Measurements from ENCODE around the gene KSR2.

The KSR2 gene

DNA sequence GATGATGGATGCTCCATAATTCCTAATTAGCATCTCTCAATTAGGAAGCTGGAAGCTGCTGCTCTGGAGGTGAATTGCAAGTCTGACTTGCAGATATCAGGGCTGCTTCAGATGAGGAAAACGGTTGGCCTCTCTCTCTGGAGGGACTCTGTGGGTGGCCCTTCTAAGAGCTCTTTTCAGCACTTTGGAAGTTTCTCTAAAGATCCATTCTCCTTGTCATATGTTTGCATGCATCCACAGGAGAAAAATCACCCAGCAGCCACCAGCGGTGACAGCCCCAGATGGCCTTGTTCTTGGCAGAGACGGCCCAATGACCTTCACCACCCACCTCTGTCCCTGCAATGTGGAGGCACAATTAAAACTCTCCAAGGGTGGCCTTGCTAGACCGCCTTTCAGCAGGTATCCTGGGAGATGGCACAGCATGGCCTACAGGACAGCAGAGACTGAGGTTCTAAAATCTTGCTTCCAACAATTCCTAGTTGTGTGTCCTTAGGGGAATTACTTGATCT, 42.3 kb downstream of the KSR2 start:
- TF ChIP-seq, protein P1, sequence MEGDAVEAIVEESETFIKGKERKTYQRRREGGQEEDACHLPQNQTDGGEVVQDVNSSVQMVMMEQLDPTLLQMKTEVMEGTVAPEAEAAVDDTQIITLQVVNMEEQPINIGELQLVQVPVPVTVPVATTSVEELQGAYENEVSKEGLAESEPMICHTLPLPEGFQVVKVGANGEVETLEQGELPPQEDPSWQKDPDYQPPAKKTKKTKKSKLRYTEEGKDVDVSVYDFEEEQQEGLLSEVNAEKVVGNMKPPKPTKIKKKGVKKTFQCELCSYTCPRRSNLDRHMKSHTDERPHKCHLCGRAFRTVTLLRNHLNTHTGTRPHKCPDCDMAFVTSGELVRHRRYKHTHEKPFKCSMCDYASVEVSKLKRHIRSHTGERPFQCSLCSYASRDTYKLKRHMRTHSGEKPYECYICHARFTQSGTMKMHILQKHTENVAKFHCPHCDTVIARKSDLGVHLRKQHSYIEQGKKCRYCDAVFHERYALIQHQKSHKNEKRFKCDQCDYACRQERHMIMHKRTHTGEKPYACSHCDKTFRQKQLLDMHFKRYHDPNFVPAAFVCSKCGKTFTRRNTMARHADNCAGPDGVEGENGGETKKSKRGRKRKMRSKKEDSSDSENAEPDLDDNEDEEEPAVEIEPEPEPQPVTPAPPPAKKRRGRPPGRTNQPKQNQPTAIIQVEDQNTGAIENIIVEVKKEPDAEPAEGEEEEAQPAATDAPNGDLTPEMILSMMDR (conservative IDR thresholded peaks at IDR 0.05; ENCODE audit: low read length), result no peak
- no peak overlapping the region for H3K4me3 ChIP-seq (ENCODE audit: low read length)
- no peak for DNase-seq (ENCODE audit: low read depth)

DNA sequence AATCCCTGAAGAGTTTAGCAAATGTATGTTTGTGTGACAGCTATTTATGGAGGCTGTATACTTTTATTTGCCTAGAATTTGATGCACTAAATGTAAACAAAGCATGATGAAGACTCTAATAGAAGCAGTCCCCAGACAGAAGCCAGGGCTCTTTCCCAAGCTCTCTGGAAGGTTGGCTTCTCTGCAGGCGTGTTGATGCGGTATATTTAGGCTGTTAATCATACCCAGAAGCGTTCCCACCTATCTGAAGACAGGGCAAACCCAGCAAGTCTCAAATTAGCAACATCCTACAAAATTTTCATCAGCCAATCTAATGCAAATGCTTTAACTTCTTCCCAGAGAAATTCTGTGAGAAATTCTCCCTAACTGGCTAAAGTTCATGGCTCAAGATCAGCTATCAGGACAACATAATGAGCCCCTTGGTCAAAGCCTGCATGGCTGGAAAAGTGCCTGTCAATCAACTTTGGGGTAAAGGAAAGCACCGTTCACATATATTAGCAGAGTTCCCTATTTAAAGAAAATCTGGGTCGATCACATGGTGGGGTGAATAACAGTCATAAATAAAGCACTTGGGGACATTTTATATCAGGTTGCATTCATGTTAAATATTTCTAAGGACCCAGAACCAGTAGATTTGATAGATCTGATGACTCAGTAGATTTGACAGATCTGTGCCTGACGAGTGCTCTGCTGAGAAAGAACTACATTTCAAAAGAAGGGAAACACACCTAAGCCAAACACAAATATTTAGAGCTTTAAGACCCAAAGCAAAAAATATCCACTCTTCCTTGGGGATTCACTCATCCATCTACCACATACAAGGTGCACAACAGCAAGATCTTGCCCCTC, 46.6 kb downstream of the KSR2 start:
- TF ChIP-seq, protein P1 (conservative IDR thresholded peaks at IDR 0.05; ENCODE audit: low read length), result no peak
- no peak overlapping the region for H3K4me3 ChIP-seq (ENCODE audit: low read length)
- no peak for DNase-seq (ENCODE audit: low read depth)

DNA sequence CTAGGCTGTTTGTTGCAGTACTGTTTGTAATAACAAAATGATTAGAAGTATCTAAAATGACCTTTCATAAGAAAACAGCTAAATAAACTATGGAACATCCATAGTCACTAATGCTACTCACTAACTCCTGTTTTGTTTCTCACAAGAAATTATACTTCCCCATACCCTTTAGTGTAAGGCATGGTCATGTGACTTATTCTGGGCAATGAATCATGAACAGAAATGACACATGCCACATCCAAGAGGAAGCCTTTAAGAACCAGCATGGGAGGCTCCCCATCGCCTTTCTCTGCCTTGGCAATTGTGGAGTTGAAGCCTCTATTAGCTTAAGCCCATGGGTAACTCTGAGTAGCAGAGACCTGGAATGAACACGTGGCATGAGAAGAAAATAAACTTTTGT, 49.3 kb downstream of the KSR2 start:
- TF ChIP-seq, protein P1 (conservative IDR thresholded peaks at IDR 0.05; ENCODE audit: low read length), result no peak
- DNase-seq (ENCODE audit: low read depth), result no peak
- H3K4me3 ChIP-seq (ENCODE audit: low read length), result no peak overlapping the region

DNA sequence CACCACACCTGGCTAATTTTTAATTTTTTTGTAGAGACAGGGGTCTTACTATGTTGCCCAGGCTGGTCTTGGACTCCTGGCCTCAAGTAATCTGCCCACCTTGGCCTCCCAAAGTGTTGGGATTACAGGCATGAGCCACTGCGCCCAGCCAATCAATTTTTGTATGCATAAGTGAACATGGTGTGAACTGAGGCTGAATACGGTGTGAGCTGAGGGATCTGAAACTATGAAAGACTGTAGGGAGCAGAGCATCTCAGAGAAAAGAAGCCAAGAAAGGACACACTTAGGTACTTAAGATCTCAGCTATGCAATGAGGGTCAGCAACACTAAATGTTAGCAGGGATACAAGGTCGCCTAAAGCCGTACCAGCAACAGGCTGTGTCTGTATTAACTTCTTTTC, 54.1 kb downstream of the KSR2 start:
- TF ChIP-seq, protein P1 (conservative IDR thresholded peaks at IDR 0.05; ENCODE audit: low read length), result no peak
- no peak overlapping the region for H3K4me3 ChIP-seq (ENCODE audit: low read length)
- no peak for DNase-seq (ENCODE audit: low read depth)

DNA sequence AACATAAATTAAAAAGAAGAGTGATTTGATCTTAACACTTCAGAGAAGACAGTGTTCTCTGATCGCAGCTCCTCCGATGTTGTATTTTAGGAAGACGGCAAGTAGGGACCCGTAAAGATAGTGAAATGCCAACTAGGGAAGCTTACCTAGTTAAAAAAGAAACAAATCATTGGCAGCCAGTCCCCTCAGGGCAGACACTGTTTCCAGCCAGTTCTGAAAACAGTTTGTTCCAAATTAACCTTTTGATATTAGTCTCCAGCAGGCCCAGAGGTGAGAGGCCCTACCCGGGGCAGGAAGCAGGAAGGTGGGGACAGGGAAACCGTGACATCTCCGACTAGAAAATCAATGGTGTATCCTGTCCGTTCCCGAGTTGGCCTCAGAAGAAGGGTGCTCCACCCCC, 56.0 kb downstream of the KSR2 start:
- no peak overlapping the region for H3K4me3 ChIP-seq (ENCODE audit: low read length)
- no peak for DNase-seq (ENCODE audit: low read depth)
- TF ChIP-seq, protein P1 (conservative IDR thresholded peaks at IDR 0.05; ENCODE audit: low read length), result no peak

DNA sequence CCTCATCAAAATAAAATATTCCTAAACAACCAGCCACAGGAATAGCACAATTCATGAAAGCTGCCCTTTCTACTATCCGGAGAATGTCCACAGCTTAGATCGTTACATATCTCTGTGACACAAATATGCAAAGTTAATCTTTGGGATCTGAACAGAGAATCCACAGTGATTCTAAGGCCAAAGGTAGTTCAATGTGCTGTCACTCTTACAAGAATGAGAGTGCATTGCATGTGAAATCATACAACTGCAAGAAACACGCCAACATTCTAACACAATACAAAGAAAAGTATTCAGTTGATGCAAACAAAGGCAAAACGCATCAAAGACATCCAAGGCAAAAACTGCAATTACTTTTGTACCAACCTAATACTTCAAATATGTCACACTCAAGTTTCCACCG, 60.4 kb downstream of the KSR2 start:
- TF ChIP-seq, protein P1 (conservative IDR thresholded peaks at IDR 0.05; ENCODE audit: low read length), result no peak
- H3K4me3 ChIP-seq (ENCODE audit: low read length), result no peak overlapping the region
- DNase-seq (ENCODE audit: low read depth), result no peak

DNA sequence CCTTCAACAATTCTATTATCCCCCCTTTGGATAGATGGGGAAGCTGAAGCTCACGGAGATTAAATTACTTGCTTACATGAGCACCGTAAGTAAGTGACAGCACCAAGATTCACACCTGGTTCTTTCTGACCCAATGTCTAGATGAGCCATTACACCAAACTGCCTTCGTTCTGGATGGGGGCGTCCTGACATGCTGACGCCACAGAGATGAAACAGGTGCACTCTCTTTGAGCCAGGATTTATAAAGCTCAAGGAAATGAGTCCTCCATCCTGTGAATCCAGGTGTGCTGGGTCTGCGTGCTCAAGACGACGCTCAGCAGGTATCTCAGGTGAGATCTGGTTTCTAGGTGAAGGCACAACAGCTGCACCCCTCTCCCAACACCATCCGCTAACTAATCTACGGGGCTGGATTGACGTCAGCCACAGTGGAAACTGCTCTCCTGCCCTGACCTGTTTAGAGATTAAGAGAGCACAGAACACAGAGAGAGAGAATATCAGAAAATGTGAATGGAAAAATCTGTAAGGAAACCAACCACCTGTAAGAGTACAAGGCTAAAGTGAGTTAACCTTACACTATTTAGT, 61.6 kb downstream of the KSR2 start:
- TF ChIP-seq, protein P1 (conservative IDR thresholded peaks at IDR 0.05; ENCODE audit: low read length), result no peak
- DNase-seq (ENCODE audit: low read depth), result no peak
- H3K4me3 ChIP-seq (ENCODE audit: low read length), result no peak overlapping the region
